H1 (cell line): ENCODE results near the gene BBS2. TPM values are rescaled to one million over a fixed set of nuclear protein-coding genes. Genes with fewer than 3 reads are reported as not detected.

Experiments used
- CTCF ChIA-PET: fragments of 300-600 bp; sonication (Branson Sonifier 250); formaldehyde crosslinking; loops from one replicate; lab custom pipeline; 2021; ENCODE audit not compliant: partially characterized antibody; lab: Charles Lee
- POLR2A ChIA-PET: fragments of 300-600 bp; sonication (Branson Sonifier 250); formaldehyde crosslinking; loops from one replicate; lab custom pipeline; 2021; ENCODE audit warnings: inconsistent platforms; ENCODE audit not compliant: partially characterized antibody; lab: Charles Lee
- DNase-seq, 2 experiments: peaks; one replicate each; pipeline versions ENCODE4 v3.0.0 to v3.0.0-alpha.2; 2010 to 2022; ENCODE audit warnings: low spot score in 2 of 2, low read depth in 1 of 2, mixed read lengths in 1 of 2
- FAIRE-seq: peaks from 2 replicates; lab custom pipeline; 2011; peaks lifted over from hg19 to GRCh38; lab: Jason Lieb, UNC
- H2AFZ ChIP-seq: 2 replicates; pipeline ENCODE4 v1.8.1; 2012; ENCODE audit warnings: low read length, inconsistent platforms
- H2AK5ac ChIP-seq: 2 replicates; pipeline ENCODE4 v1.6.1; 2013; ENCODE audit warnings: low read depth, low read length
- H2BK120ac ChIP-seq: replicated peaks from 2 replicates; pipeline ENCODE3; 2013; ENCODE audit warnings: low read depth, low read length, inconsistent platforms
- H2BK12ac ChIP-seq: 2 replicates; pipeline ENCODE4 v1.6.1; 2013; ENCODE audit warnings: low read depth, low read length
- H2BK15ac ChIP-seq: 2 replicates; pipeline ENCODE4 v1.6.1; 2013; ENCODE audit warnings: low read length
- H2BK20ac ChIP-seq: 2 replicates; pipeline ENCODE4 v1.6.1; 2013; ENCODE audit warnings: low read length
- H2BK5ac ChIP-seq: 2 replicates; pipeline ENCODE4 v1.6.1; 2013; ENCODE audit warnings: low read depth, low read length
- H3K14ac ChIP-seq: 2 replicates; pipeline ENCODE4 v1.6.1; 2013; ENCODE audit warnings: inconsistent platforms; ENCODE audit not compliant: insufficient read length
- H3K18ac ChIP-seq: 2 replicates; pipeline ENCODE4 v1.6.1; 2013; ENCODE audit warnings: low read length; ENCODE audit errors: extremely low read depth
- H3K23ac ChIP-seq: 2 replicates; pipeline ENCODE4 v1.6.1; 2013; ENCODE audit warnings: inconsistent platforms; ENCODE audit not compliant: insufficient read length
- H3K23me2 ChIP-seq: 2 replicates; pipeline ENCODE4 v1.6.1; 2013; ENCODE audit warnings: low read depth, low read length
- H3K27ac ChIP-seq: 2 replicates; pipeline ENCODE4 v1.6.1; 2011; ENCODE audit warnings: low read depth, low read length, inconsistent platforms
- H3K27me3 ChIP-seq, 4 experiments: replicated peaks in 1 of 4; 1 replicate in 1 of 4; 2 replicates in 3 of 4; pipeline versions ENCODE4 v1.6.1 to v1.8.1; 2011 to 2013; ENCODE audit warnings: low read length in 3 of 4, mild to moderate bottlenecking in 3 of 4, inconsistent platforms in 2 of 4, mixed read lengths in 2 of 4, moderate library complexity in 1 of 4; ENCODE audit not compliant: control insufficient read depth in 3 of 4, insufficient read depth in 3 of 4; ENCODE audit errors: extremely low read depth in 1 of 4
- H3K36me3 ChIP-seq, 4 experiments: 2 replicates each; pipeline versions ENCODE4 v1.6.1 to v1.8.1; 2011 to 2013; ENCODE audit warnings: mild to moderate bottlenecking in 4 of 4, low read length in 3 of 4, moderate library complexity in 2 of 4, control low read depth in 1 of 4, inconsistent platforms in 1 of 4; ENCODE audit not compliant: insufficient read depth in 4 of 4, control insufficient read depth in 2 of 4
- H3K4ac ChIP-seq: replicated peaks from 2 replicates; pipeline ENCODE3; 2013; ENCODE audit warnings: low read length, low read depth, mixed read lengths, inconsistent platforms; ENCODE audit not compliant: insufficient read length
- H3K4me1 ChIP-seq, 4 experiments: replicated peaks in 1 of 4; 1 replicate in 1 of 4; 2 replicates in 3 of 4; pipeline versions ENCODE4 v1.6.1 to v1.8.1; 2011 to 2013; ENCODE audit warnings: low read length in 3 of 4, inconsistent platforms in 2 of 4, mixed read lengths in 1 of 4; ENCODE audit not compliant: insufficient read depth in 4 of 4, control insufficient read depth in 3 of 4
- H3K4me2 ChIP-seq, 2 experiments: 2 replicates each; pipeline versions ENCODE4 v1.6.1 to v1.8.1; 2011 to 2013; ENCODE audit warnings: low read depth in 2 of 2, low read length in 2 of 2, control low read depth in 1 of 2, inconsistent platforms in 1 of 2, mild to moderate bottlenecking in 1 of 2; ENCODE audit not compliant: insufficient read depth in 1 of 2
- H3K4me3 ChIP-seq, 4 experiments: fragments of 200-600, 300-600 bp in 1 of 4; sonication (generic), shearing (Covaris generic), sonication (Bioruptor Twin) in 1 of 4; 2 replicates each; pipeline versions ENCODE4 v1.5.1 to v1.8.1; 2011 to 2016; ENCODE audit warnings: low read length in 4 of 4, low read depth in 3 of 4, control low read depth in 2 of 4, inconsistent platforms in 2 of 4, mild to moderate bottlenecking in 2 of 4, mixed read lengths in 1 of 4, moderate library complexity in 1 of 4; ENCODE audit not compliant: insufficient read depth in 2 of 4; ENCODE audit errors: extremely low read depth in 1 of 4
- H3K56ac ChIP-seq: replicated peaks from 2 replicates; pipeline ENCODE3; 2013; ENCODE audit warnings: low read depth, mild to moderate bottlenecking, mixed read lengths, low read length, inconsistent platforms; ENCODE audit not compliant: insufficient read length
- H3K79me1 ChIP-seq: 2 replicates; pipeline ENCODE4 v1.6.1; 2013; ENCODE audit warnings: low read depth, low read length, control low read depth
- H3K79me2 ChIP-seq, 2 experiments: 2 replicates each; pipeline versions ENCODE4 v1.6.1 to v1.8.1; 2012 to 2013; ENCODE audit warnings: low read length in 2 of 2, mild to moderate bottlenecking in 2 of 2, inconsistent platforms in 1 of 2; ENCODE audit not compliant: insufficient read depth in 2 of 2, control insufficient read depth in 1 of 2
- H3K9ac ChIP-seq, 4 experiments: replicated peaks in 1 of 4; 1 replicate in 1 of 4; 2 replicates in 3 of 4; pipeline versions ENCODE4 v1.6.1 to v1.8.1; 2011 to 2013; ENCODE audit warnings: low read depth in 3 of 4, low read length in 3 of 4, control low read depth in 2 of 4, mild to moderate bottlenecking in 2 of 4, moderate library complexity in 2 of 4, inconsistent platforms in 1 of 4; ENCODE audit errors: extremely low read depth in 1 of 4
- H3K9me3 ChIP-seq, 2 experiments: 2 replicates each; pipeline versions ENCODE4 v1.6.1 to v1.8.1; 2012 to 2013; ENCODE audit warnings: mild to moderate bottlenecking in 2 of 2, moderate library complexity in 2 of 2, control low read depth in 1 of 2, inconsistent platforms in 1 of 2, low read depth in 1 of 2, low read length in 1 of 2, mixed read lengths in 1 of 2; ENCODE audit not compliant: insufficient read depth in 2 of 2
- H4K20me1 ChIP-seq, 2 experiments: replicated peaks in 1 of 2; 2 replicates each; pipeline versions ENCODE3 to v1.8.1; 2011 to 2013; ENCODE audit warnings: inconsistent platforms in 2 of 2, low read length in 2 of 2, mild to moderate bottlenecking in 1 of 2; ENCODE audit not compliant: insufficient read depth in 2 of 2, control insufficient read depth in 1 of 2
- H4K5ac ChIP-seq: 2 replicates; pipeline ENCODE4 v1.6.1; 2013; ENCODE audit warnings: low read length, low read depth, mixed read lengths, inconsistent platforms; ENCODE audit not compliant: insufficient read length
- H4K8ac ChIP-seq: 2 replicates; pipeline ENCODE4 v1.8.0; 2013; ENCODE audit warnings: mild to moderate bottlenecking, moderate library complexity, low read length, inconsistent platforms; ENCODE audit not compliant: insufficient read depth; ENCODE audit errors: extremely low read depth
- H4K91ac ChIP-seq: replicated peaks from 2 replicates; pipeline ENCODE3; 2013; ENCODE audit warnings: low read length, mixed read lengths, inconsistent platforms; ENCODE audit not compliant: insufficient read length
- CBX8 ChIP-seq: fragments of 300-800, 300-1000 bp; sonication (generic); IDR thresholded peaks from 2 replicates; pipeline ENCODE4 v1.7.1; 2016; ENCODE audit warnings: low read depth, low read length, borderline replicate concordance
- FOSL1 ChIP-seq: IDR thresholded peaks from 2 replicates; pipeline ENCODE4 v1.6.1; 2011; ENCODE audit warnings: mild to moderate bottlenecking, low read depth, low read length, moderate library complexity; ENCODE audit not compliant: insufficient read depth
- JUN ChIP-seq: IDR thresholded peaks from 2 replicates; pipeline ENCODE4 v1.6.1; 2011; ENCODE audit warnings: low read depth, mild to moderate bottlenecking, improper control_type of control experiment, low read length
- PHF8 ChIP-seq: fragments of 200-600 bp; sonication (generic); conservative IDR thresholded peaks from 2 replicates; pipeline ENCODE4 v1.7.1; 2012; ENCODE audit warnings: low read depth, mild to moderate bottlenecking, inconsistent platforms, low read length, moderate library complexity
- POLR2A ChIP-seq, 2 experiments: IDR thresholded peaks; 1 replicate in 1 of 2; 2 replicates in 1 of 2; pipeline ENCODE4 v1.6.1; 2011; ENCODE audit warnings: low read depth in 2 of 2, low read length in 2 of 2, mild to moderate bottlenecking in 2 of 2; ENCODE audit errors: control extremely low read depth in 1 of 2
- SP1 ChIP-seq: IDR thresholded peaks from 2 replicates; pipeline ENCODE4 v1.6.1; 2011; ENCODE audit warnings: low read depth, low read length
- SP2 ChIP-seq: IDR thresholded peaks from 2 replicates; pipeline ENCODE4 v1.6.1; 2012; ENCODE audit warnings: mild to moderate bottlenecking, low read length, inconsistent platforms
- SP4 ChIP-seq: IDR thresholded peaks from 2 replicates; pipeline ENCODE4 v1.6.1; 2012; ENCODE audit warnings: low read length, inconsistent platforms
- TAF1 ChIP-seq: IDR thresholded peaks from 2 replicates; pipeline ENCODE4 v1.6.1; 2011; ENCODE audit warnings: mild to moderate bottlenecking, low read depth, low read length
- TAF7 ChIP-seq: optimal IDR thresholded peaks from 2 replicates; pipeline ENCODE3; 2011; ENCODE audit warnings: low read depth, mild to moderate bottlenecking, inconsistent platforms, low read length, moderate library complexity, borderline replicate concordance
- polyA plus RNA-seq, 7 experiments: library from polyadenylated mRNA; depleted of rRNA in 3 of 7; stranded (reverse) in 5 of 7; unstranded in 2 of 7; fragments of >200 nt in 5 of 7; fragments of 200-250 nt in 2 of 7; gene quantifications; 1 replicate in 5 of 7; 2 replicates in 1 of 7; 4 replicates in 1 of 7; pipeline versions ENCODE4 v1.2.1 to v1.2.3, GENCODE V29; 2011 to 2013; ENCODE audit warnings: missing spikeins in 2 of 7, mixed read lengths in 2 of 7
- total RNA-seq: library from RNA; stranded (reverse); fragmentation: NEBNext Ultra II Directional; extraction: Animal tissue kit (Norgen Biotek cat#: 25700); gene quantifications from 2 replicates; pipeline ENCODE4 v1.2.1, GENCODE V29; 2021
- TF ChIP-seq, protein P1 (sequence below): IDR thresholded peaks from 2 replicates; pipeline ENCODE4 v1.6.1; 2011; ENCODE audit warnings: low read depth, mild to moderate bottlenecking, low read length; ENCODE audit not compliant: insufficient read depth
- TF ChIP-seq, protein P2 (sequence below), 3 experiments: IDR thresholded peaks; 1 replicate in 2 of 3; 2 replicates in 1 of 3; pipeline versions ENCODE4 v1.5.1 to v1.6.1; 2011; ENCODE audit warnings: low read length in 3 of 3, mild to moderate bottlenecking in 3 of 3, inconsistent platforms in 2 of 3, low read depth in 1 of 3, moderate library complexity in 1 of 3; ENCODE audit not compliant: insufficient read depth in 1 of 3; ENCODE audit errors: control extremely low read depth in 1 of 3
- TF ChIP-seq, protein P3 (sequence below): IDR thresholded peaks from 2 replicates; pipeline ENCODE4 v1.6.1; 2012; ENCODE audit warnings: inconsistent platforms

Gene BBS2
- total and polyA plus RNA-seq, 2 of the 8 experiments (the other 6 are each of a cell fraction or from before 2014, with no cell fraction given), result 12.3 to 15.1 TPM

DNA sequence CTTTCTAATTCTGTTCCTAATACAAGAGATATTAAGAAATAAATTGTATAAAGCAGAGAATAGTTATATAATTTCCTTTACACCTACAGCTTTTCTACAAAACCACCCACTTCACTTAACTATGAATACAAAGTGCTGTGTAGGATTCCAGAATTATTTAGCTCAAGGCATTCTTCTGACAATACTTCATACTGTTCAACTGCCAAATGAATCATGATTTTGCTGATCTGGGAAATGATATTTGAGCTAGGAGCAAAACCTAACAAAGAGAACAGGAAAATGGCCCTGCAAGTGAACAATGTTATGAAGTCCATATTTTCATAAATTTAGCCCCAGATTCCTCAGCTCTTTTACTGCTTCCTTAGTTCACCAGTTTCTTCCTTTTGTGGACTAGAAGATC is 12.9 kb downstream of the BBS2 start:
- Histone ChIP-seq H2AK5ac (no peak overlapping the region), H4K20me1 (no peaks in the 10 kb centered on the region), H3K9ac (no peak overlapping the region), H3K4me3 (no peak overlapping the region), H4K91ac (no peak overlapping the region), H2BK20ac (no peak overlapping the region), H2BK12ac (no peak overlapping the region), H3K18ac (no peak overlapping the region), H3K4me1 (no peaks in the 10 kb centered on the region), H2BK5ac (no peak overlapping the region), H3K4ac (no peak overlapping the region), H2BK15ac (no peak overlapping the region), H4K8ac (no peak overlapping the region), H3K23ac (no peak overlapping the region), H3K56ac (no peak overlapping the region), H3K79me2 (no peaks in the 10 kb centered on the region), H3K36me3 (no peaks in the 10 kb centered on the region; a peak in 2 of 8 replicates), H3K14ac (no peak overlapping the region), H3K4me2 (no peak overlapping the region), H4K5ac (no peak overlapping the region), H3K79me1 (no peaks in the 10 kb centered on the region), H3K27ac (no peak overlapping the region), H2AFZ (no peak overlapping the region), H3K27me3 (no peaks in the 10 kb centered on the region), H3K9me3 (no peaks in the 10 kb centered on the region), H3K23me2 (0 out of 2 replicates have a peak, but pooled peaks cover 2% of the 10 kb centered on the region), H2BK120ac (no peak overlapping the region)
- TF ChIP-seq POLR2A (IDR thresholded peaks at IDR 0.05; ENCODE audit: control extremely low read depth in 1 of 2, low read depth in 2 of 2, low read length in 2 of 2), result no peak
- no peak for TF ChIP-seq CBX8
- TF ChIP-seq, protein P1, sequence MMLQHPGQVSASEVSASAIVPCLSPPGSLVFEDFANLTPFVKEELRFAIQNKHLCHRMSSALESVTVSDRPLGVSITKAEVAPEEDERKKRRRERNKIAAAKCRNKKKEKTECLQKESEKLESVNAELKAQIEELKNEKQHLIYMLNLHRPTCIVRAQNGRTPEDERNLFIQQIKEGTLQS, result no peak
- TF ChIP-seq PHF8, result no peak
- no peak for TF ChIP-seq SP2
- no peak for TF ChIP-seq TAF1
- no peak for TF ChIP-seq SP1
- no peak for TF ChIP-seq SP4
- TF ChIP-seq TAF7, result no peak
- TF ChIP-seq JUN, result no peak
- TF ChIP-seq, protein P2, sequence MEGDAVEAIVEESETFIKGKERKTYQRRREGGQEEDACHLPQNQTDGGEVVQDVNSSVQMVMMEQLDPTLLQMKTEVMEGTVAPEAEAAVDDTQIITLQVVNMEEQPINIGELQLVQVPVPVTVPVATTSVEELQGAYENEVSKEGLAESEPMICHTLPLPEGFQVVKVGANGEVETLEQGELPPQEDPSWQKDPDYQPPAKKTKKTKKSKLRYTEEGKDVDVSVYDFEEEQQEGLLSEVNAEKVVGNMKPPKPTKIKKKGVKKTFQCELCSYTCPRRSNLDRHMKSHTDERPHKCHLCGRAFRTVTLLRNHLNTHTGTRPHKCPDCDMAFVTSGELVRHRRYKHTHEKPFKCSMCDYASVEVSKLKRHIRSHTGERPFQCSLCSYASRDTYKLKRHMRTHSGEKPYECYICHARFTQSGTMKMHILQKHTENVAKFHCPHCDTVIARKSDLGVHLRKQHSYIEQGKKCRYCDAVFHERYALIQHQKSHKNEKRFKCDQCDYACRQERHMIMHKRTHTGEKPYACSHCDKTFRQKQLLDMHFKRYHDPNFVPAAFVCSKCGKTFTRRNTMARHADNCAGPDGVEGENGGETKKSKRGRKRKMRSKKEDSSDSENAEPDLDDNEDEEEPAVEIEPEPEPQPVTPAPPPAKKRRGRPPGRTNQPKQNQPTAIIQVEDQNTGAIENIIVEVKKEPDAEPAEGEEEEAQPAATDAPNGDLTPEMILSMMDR (IDR thresholded peaks at IDR 0.05; ENCODE audit: control extremely low read depth in 1 of 3, insufficient read depth in 1 of 3, low read depth in 1 of 3, low read length in 3 of 3), result no peak
- no peak for TF ChIP-seq FOSL1
- TF ChIP-seq, protein P3, sequence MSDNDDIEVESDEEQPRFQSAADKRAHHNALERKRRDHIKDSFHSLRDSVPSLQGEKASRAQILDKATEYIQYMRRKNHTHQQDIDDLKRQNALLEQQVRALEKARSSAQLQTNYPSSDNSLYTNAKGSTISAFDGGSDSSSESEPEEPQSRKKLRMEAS, result no peak
- POLR2A ChIA-PET, result interaction anchor here (1.4 kb wide), 1 partner anchor 56 kb away, joined by 3 read pairs; the partner anchor contains the start of genes NUDT21 and OGFOD1
- no peak for FAIRE-seq
- CTCF ChIA-PET, result interaction anchor here (0.6 to 1.1 kb wide), 3 partner anchors 11 to 85 kb away, joined by 3 read pairs; no protein-coding TSS in a partner anchor
- no peak for DNase-seq
